GM18505 (cell line): ENCODE results near the gene SDHAF1.

Source experiments
- ATAC-seq: cut with Tn5 transposase; IDR thresholded peaks from one replicate; pipeline ENCODE4 v1.9.1; 2021; ENCODE audit not compliant: unreplicated experiment
- POLR2A ChIP-seq: IDR thresholded peaks from 4 replicates; pipeline ENCODE4 v1.6.1; 2011; ENCODE audit warnings: borderline replicate concordance; ENCODE audit not compliant: insufficient read depth, insufficient read length; ENCODE audit errors: extremely low read depth

Gene SDHAF1

GRCh38 chr19:35992907-35993765 lies 1.9 kb upstream of the SDHAF1 start:
- ATAC-seq, result no peak
- TF ChIP-seq POLR2A, result no peak

GRCh38 chr19:35993923-35994598 lies 927 bp upstream of the SDHAF1 start:
- no peak for ATAC-seq
- no peak for TF ChIP-seq POLR2A

GRCh38 chr19:35996777-35997176 lies 1.8 kb downstream of the SDHAF1 start:
- no peak for ATAC-seq
- no peak for TF ChIP-seq POLR2A

GRCh38 chr19:36001605-36002004 lies 6.6 kb downstream of the SDHAF1 start:
- no peak for TF ChIP-seq POLR2A
- no peak for ATAC-seq

- no peak for TF ChIP-seq POLR2A
- no peak for ATAC-seq
These were observed 8.3 kb downstream of the SDHAF1 start for GRCh38 chr19:36003284-36003683.

- ATAC-seq, result no peak
- no peak for TF ChIP-seq POLR2A
These were observed 12.0 kb downstream of the SDHAF1 start for GRCh38 chr19:36006955-36007354.

- ATAC-seq, result no peak
- no peak for TF ChIP-seq POLR2A
These were observed 13.5 kb downstream of the SDHAF1 start, which contains the start of gene SYNE4 for GRCh38 chr19:36008336-36008978. Gene SYNE4 (minus strand): TSS chr19:36008813. CDS start chr19:36008681, 132 bp downstream.

- no peak for ATAC-seq
- TF ChIP-seq POLR2A, result peak; percentile 28
These were observed 14.2 kb downstream of the SDHAF1 start for GRCh38 chr19:36009220-36009619.

GRCh38 chr19:36009633-36010379 lies 14.8 kb downstream of the SDHAF1 start:
- ATAC-seq, result no peak
- no peak for TF ChIP-seq POLR2A

GRCh38 chr19:36010402-36010801 lies 15.4 kb downstream of the SDHAF1 start:
- no peak for ATAC-seq
- TF ChIP-seq POLR2A, result no peak

GRCh38 chr19:36013280-36014011 lies 18.5 kb downstream of the SDHAF1 start:
- TF ChIP-seq POLR2A, result no peak
- ATAC-seq, result no peak
